Measurements from ENCODE around the gene DCTPP1.
A peak's percentile ranks its signal among the peaks of the same experiment; 100 is the strongest.

DCTPP1 gene

GRCh38 chr16:30395155-30395991, 34.5 kb downstream of the DCTPP1 start, which contains the start of gene ZNF48 (continued):
- TF ChIP-seq ZBTB26 (tag by site-specific recombination; optimal IDR thresholded peaks at IDR 0.05), result peak; percentile 92
- peak; percentile 43 for TF ChIP-seq ZSCAN18 (tag by site-specific recombination; IDR thresholded peaks at IDR 0.05)
- peak; percentile 42; the same call in 1 of the 2 replicates for TF ChIP-seq ZNF768 (tag by site-specific recombination; IDR thresholded peaks at IDR 0.05)
- peak; percentile 94 for TF ChIP-seq KLF8 (tag by site-specific recombination; IDR thresholded peaks at IDR 0.05)
- peak; percentile 70 for TF ChIP-seq ZNF629 (tag by site-specific recombination; IDR thresholded peaks at IDR 0.05)
- TF ChIP-seq ZNF138 (tag by site-specific recombination; IDR thresholded peaks at IDR 0.05; ENCODE audit: borderline replicate concordance), result no peak
- 0 out of 2 replicates have a peak, but pooled peaks have one; percentile 20 for TF ChIP-seq FEZF1 (tag by site-specific recombination; IDR thresholded peaks at IDR 0.05)
- peak; percentile 96; the same call in 1 of the 2 replicates for TF ChIP-seq ZNF660 (tag by site-specific recombination; IDR thresholded peaks at IDR 0.05)
- peak; percentile 56 for TF ChIP-seq YY1 (tag by site-specific recombination; IDR thresholded peaks at IDR 0.05)
- peak; percentile 95 for TF ChIP-seq IKZF3 (tag by site-specific recombination; IDR thresholded peaks at IDR 0.05)
- peak; percentile 65; the same call in 1 of the 2 replicates for TF ChIP-seq ZNF324 (tag by site-specific recombination; IDR thresholded peaks at IDR 0.05)
- TF ChIP-seq KLF1 (tag by site-specific recombination; IDR thresholded peaks at IDR 0.05), result peak; percentile 46
- TF ChIP-seq YY2 (tag by site-specific recombination; IDR thresholded peaks at IDR 0.05), result peak; percentile 71
- TF ChIP-seq ZNF366 (tag by site-specific recombination; conservative IDR thresholded peaks at IDR 0.05), result no peak
- TF ChIP-seq ZNF639 (tag by site-specific recombination; IDR thresholded peaks at IDR 0.05), result peak; percentile 84
- peak; percentile 9; the same call in 1 of the 2 replicates for TF ChIP-seq HOXD13 (CRISPR knock-in tag; IDR thresholded peaks at IDR 0.05; ENCODE audit: borderline replicate concordance)
- peak; percentile 93 for TF ChIP-seq KLF10 (tag by site-specific recombination; IDR thresholded peaks at IDR 0.05)
- TF ChIP-seq PBX3 (CRISPR knock-in tag; IDR thresholded peaks at IDR 0.05), result peak; percentile 78
- peak; percentile 94 for TF ChIP-seq CTCF (tag by site-specific recombination; IDR thresholded peaks at IDR 0.05)
- TF ChIP-seq ZNF2 (tag by site-specific recombination; IDR thresholded peaks at IDR 0.05), result peak; percentile 84
- peak; percentile 60 for TF ChIP-seq PRDM4 (tag by site-specific recombination; IDR thresholded peaks at IDR 0.05)
- TF ChIP-seq ZNF239 (tag by site-specific recombination; IDR thresholded peaks at IDR 0.05), result peak; percentile 54; the same call in 1 of the 2 replicates
- TF ChIP-seq TRIM28 (IDR thresholded peaks at IDR 0.05; ENCODE audit: borderline replicate concordance, low read length), result no peak
- peak; percentile 44; the same call in 1 of the 2 replicates for TF ChIP-seq SCRT2 (tag by site-specific recombination; IDR thresholded peaks at IDR 0.05)
- peak; percentile 69 for TF ChIP-seq ZFP69B (tag by site-specific recombination; IDR thresholded peaks at IDR 0.05)
- peak; percentile 57 for TF ChIP-seq PRDM10 (tag by site-specific recombination; IDR thresholded peaks at IDR 0.05)
